Mucosa of descending colon (tissue), 3 donors: Measurements from ENCODE around the gene COMMD6. TPM values are rescaled to one million over a fixed set of nuclear protein-coding genes. Genes with fewer than 3 reads are reported as not detected.

Experiments used
- ATAC-seq: fragments of 200-7000 bp; cut with Tn5 transposase; one replicate; pipeline ENCODE4 v1.9.1; 2020; ENCODE audit warnings: mild to moderate bottlenecking, moderate library complexity
- DNase-seq, 3 donors: peaks; one replicate each; pipeline ENCODE4 v3.0.0-alpha.2; 2020
- H3K36me3 ChIP-seq: fragments of 200-600 bp; one replicate; pipeline ENCODE4 v1.8.0; 2021; ENCODE audit warnings: low read depth, mild to moderate bottlenecking
- H3K4me1 ChIP-seq: fragments of 200-600 bp; one replicate; pipeline ENCODE4 v1.8.0; 2021; ENCODE audit warnings: low read depth, mild to moderate bottlenecking
- H3K4me3 ChIP-seq: fragments of 200-600 bp; one replicate; pipeline ENCODE4 v1.8.0; 2021; ENCODE audit warnings: mild to moderate bottlenecking
- H3K9me3 ChIP-seq: fragments of 200-600 bp; one replicate; pipeline ENCODE4 v1.8.0; 2021; ENCODE audit warnings: mild to moderate bottlenecking
- CTCF ChIP-seq: fragments of 200-600 bp; IDR thresholded peaks from one replicate; pipeline ENCODE4 v1.8.0; 2022; ENCODE audit warnings: antibody characterized with exemption, mild to moderate bottlenecking
- intact Hi-C, 2 donors: fragments of 100-400 bp; cut with DNase I in 1 of 2; cut with micrococcal nuclease in 1 of 2; formaldehyde crosslinking; loops; one replicate each; pipeline versions ENCODE4 v1.11.0 to v1.11.1; 2022; cut with DNase I, micrococcal nuclease
- total RNA-seq, 3 donors: library from RNA; stranded (reverse); fragmentation: NEBNext Ultra II Directional in 2 of 3; extraction: Animal tissue kit (Norgen Biotek cat#: 25700) in 2 of 3; gene quantifications; one replicate each; pipeline versions ENCODE4 v1.2.1 to v1.2.4, GENCODE V29; 2021 to 2023
- donor health status: DM: no; HTN: no; CAD: no; lungs with moderate emphysema.
- donor health status: DM: no; HTN: no; CAD: no.
- donor health status: DM: no; HTN: yes; CAD: no.

Gene COMMD6
- total RNA-seq, 3 donors from 2014 or later: 97.9 to 192 (median 132) TPM

DNA sequence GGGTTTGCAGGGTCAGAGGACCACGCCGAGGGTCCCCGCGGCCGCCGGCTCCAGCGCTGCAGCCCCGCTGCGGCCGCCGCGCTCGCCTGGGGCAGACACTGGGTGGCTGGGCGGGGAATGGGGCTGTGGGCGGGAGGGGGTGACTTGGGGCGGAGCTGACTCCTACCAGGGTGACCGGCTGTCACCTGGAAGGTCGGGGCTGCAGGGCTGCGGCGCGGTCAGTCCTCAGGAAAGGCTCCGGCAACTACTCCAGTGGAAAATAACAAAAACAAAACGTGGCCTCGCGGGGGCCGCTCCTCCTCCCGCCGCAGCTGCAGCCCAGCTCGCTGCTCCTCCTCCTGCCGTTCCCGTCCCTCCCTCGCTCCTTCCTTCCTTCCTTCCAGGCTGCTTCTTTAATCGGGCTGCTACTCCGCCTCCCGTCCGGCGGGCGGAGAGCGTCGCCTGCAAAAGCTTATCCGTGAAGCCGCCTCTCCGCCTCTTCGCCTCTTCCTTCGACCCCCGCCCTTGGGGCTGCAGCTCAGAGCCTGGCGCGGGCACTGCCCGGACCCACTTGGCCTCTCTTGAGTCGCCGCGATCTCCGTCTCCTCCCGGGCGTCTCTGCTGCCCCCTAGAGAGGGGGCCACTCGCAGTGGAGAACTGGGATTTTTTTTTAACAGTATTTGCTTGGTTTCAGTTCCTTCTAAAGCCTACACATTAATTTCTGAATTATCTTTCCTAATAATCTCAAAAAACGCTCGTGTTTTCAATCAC lies 55.4 kb downstream of the COMMD6 start, which contains the start of gene TBC1D4:
Gene TBC1D4, minus strand, starts transcription at position 100 of the 750 bp plus-strand sequence. CDS start 402 bp downstream, outside the sequence.
- peak; percentile 88 to 90 (median 89) for DNase-seq
- H3K9me3 ChIP-seq: no peaks in the 10 kb centered on the region
- peak within 1 kb of the TSS; percentile 74 for H3K4me3 ChIP-seq
- intact Hi-C loops: loop anchor here (10.0 kb wide), 2 partner anchors 63 to 107 kb away; partner anchors contain the start of gene UCHL3 (in 1 of the 2)
- peaks cover 5% of the 10 kb centered on the region for H3K4me1 ChIP-seq
- peaks cover 8% of the 10 kb centered on the region for H3K36me3 ChIP-seq
- ATAC-seq: peak; percentile 86
- TF ChIP-seq CTCF: peak; percentile 84

- ATAC-seq: peak; percentile 55
- peak; percentile 36 to 66 (median 58) for DNase-seq
- no peak for TF ChIP-seq CTCF
- Histone ChIP-seq H3K9me3 (no peaks in the 10 kb centered on the region), H3K4me3 (peak overlapping the region; percentile 74), H3K36me3 (peaks cover 8% of the 10 kb centered on the region), H3K4me1 (peaks cover 5% of the 10 kb centered on the region)
- intact Hi-C loops: loop anchor here (10.0 kb wide), 2 partner anchors 63 to 107 kb away; partner anchors contain the start of gene UCHL3 (in 1 of the 2)
These were observed 56.2 kb downstream of the COMMD6 start for GRCh38 chr13:75481176-75482069.

GRCh38 chr13:75480671-75481175 lies 56.9 kb downstream of the COMMD6 start:
- H3K9me3 ChIP-seq: no peaks in the 10 kb centered on the region
- peak; percentile 77 to 83 (median 77) for DNase-seq
- no peak for TF ChIP-seq CTCF
- H3K4me3 ChIP-seq: peak overlapping the region; percentile 74
- peak; percentile 57 for ATAC-seq
- H3K4me1 ChIP-seq: peaks cover 5% of the 10 kb centered on the region
- peaks cover 8% of the 10 kb centered on the region for H3K36me3 ChIP-seq
- intact Hi-C loops: loop anchor here (10.0 kb wide), 2 partner anchors 64 to 106 kb away; partner anchors contain the start of gene UCHL3 (in 1 of the 2)

- H3K9me3 ChIP-seq: no peaks in the 10 kb centered on the region
- H3K36me3 ChIP-seq: peaks cover 8% of the 10 kb centered on the region
- H3K4me1 ChIP-seq: peaks cover 5% of the 10 kb centered on the region
- intact Hi-C loops: no loop called here
- DNase-seq (no peak), ATAC-seq (no peak)
- no peak overlapping the region for H3K4me3 ChIP-seq
- no peak for TF ChIP-seq CTCF
These were observed 58.4 kb downstream of the COMMD6 start for GRCh38 chr13:75479102-75479740.

- no peak for TF ChIP-seq CTCF
- ATAC-seq: no peak
- H3K9me3 ChIP-seq: no peaks in the 10 kb centered on the region
- H3K4me1 ChIP-seq: peaks cover 5% of the 10 kb centered on the region
- intact Hi-C loops: no loop called here
- H3K4me3 ChIP-seq: no peak overlapping the region
- no peak for DNase-seq
- H3K36me3 ChIP-seq: peaks cover 8% of the 10 kb centered on the region
These were observed 59.0 kb downstream of the COMMD6 start for GRCh38 chr13:75478659-75479058.
